ENCODE results near the gene IFITM10. TPM values are rescaled to one million over a fixed set of nuclear protein-coding genes. Genes with fewer than 3 reads are reported as not detected.

Gene IFITM10
- polyA plus RNA-seq, 1 of the 3 experiments (the other 2 are of a cell fraction): 0.21 TPM

DNA sequence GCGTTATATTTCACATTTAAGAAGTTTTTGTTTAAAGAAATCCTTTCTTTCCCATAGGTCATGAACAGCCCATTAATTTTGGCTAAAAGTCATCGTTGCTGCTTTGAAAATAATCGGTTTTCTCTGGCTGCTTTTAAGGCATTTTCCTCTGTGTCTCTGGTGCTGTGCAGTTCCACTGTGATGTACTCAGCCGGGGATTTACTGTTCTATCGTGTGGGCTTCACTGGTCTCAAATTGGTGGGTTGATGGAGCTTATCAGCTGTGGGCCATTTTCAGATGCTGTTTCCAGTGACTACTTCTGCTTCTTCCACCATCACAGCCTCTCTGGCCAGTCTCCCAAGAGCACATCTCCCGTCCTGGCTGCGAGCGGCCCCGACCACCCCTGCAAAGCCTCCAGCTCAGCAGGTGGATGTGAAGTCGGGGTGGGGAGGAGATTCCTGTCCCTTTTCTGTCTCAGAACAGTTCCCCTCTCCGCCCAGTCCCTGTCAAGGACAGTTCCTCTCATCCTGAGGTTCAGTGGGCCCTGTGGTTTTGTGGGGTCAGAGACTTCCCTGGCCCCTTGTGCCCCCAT lies 20.3 kb downstream of the IFITM10 start:
- Histone ChIP-seq H3K9me3 (no peaks in the 10 kb centered on the region), H3K4me1 (ENCODE audit: control insufficient read depth in 1 of 2, insufficient read depth in 2 of 2, low read depth in 1 of 2, low read length in 1 of 2) (peaks cover 0 to 41% of the 10 kb centered on the region in 2 experiments; a peak in 1 of 4 replicates), H3K4me2 (no peak overlapping the region), H3K79me2 (ENCODE audit: insufficient read depth) (no peaks in the 10 kb centered on the region), H3K4me3 (ENCODE audit: low read depth in 2 of 2, low read length in 1 of 2) (no peak overlapping the region), H3F3A (replicated peaks; ENCODE audit: insufficient read depth) (peaks cover 8% of the 10 kb centered on the region), H3K9ac (no peak overlapping the region), H3K27ac (ENCODE audit: low read depth in 2 of 2, low read length in 1 of 2) (no peak overlapping the region), H4K20me1 (ENCODE audit: insufficient read depth) (no peaks in the 10 kb centered on the region), H3K36me3 (replicated peaks in 1 of 2; ENCODE audit: control insufficient read depth in 1 of 2, insufficient read depth in 2 of 2, low read length in 1 of 2) (no peaks in the 10 kb centered on the region), H3K9me2 (no peaks in the 10 kb centered on the region), H3K27me3 (ENCODE audit: insufficient read depth) (peaks cover 8% of the 10 kb centered on the region; the same call in 1 of the 2 replicates), H2AFZ (ENCODE audit: low read depth) (no peak overlapping the region)
- ChIA-PET POLR2A (no interaction called here), CTCF (interaction anchor here (0.7 to 1.5 kb wide), 5 partner anchors 36 to 421 kb away, joined by 3 to 10 read pairs (median 3); partner anchors contain the start of gene SYT8)
- WGBS (ENCODE audit: low lambda C conversion rate): 48% methylated on average over 11 of the region's 11 CpGs
- no peak for TF ChIP-seq RFX5 (IDR thresholded peaks at IDR 0.05; ENCODE audit: low read length)
- no peak for TF ChIP-seq GABPA (IDR thresholded peaks at IDR 0.05; ENCODE audit: low read depth)
- TF ChIP-seq POLR2AphosphoS5 (IDR thresholded peaks at IDR 0.05; ENCODE audit: low read depth, low read length): no peak
- TF ChIP-seq, protein P1, sequence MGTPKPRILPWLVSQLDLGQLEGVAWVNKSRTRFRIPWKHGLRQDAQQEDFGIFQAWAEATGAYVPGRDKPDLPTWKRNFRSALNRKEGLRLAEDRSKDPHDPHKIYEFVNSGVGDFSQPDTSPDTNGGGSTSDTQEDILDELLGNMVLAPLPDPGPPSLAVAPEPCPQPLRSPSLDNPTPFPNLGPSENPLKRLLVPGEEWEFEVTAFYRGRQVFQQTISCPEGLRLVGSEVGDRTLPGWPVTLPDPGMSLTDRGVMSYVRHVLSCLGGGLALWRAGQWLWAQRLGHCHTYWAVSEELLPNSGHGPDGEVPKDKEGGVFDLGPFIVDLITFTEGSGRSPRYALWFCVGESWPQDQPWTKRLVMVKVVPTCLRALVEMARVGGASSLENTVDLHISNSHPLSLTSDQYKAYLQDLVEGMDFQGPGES (IDR thresholded peaks at IDR 0.05; ENCODE audit: low read depth, low read length): no peak
- TF ChIP-seq YY1 (IDR thresholded peaks at IDR 0.05; ENCODE audit: low read depth): no peak
- TF ChIP-seq, protein P2, sequence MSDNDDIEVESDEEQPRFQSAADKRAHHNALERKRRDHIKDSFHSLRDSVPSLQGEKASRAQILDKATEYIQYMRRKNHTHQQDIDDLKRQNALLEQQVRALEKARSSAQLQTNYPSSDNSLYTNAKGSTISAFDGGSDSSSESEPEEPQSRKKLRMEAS (IDR thresholded peaks at IDR 0.05; ENCODE audit: low read depth): no peak
- TF ChIP-seq FOXM1 (IDR thresholded peaks at IDR 0.05; ENCODE audit: low read depth): no peak
- DNase-seq: no peak

DNA sequence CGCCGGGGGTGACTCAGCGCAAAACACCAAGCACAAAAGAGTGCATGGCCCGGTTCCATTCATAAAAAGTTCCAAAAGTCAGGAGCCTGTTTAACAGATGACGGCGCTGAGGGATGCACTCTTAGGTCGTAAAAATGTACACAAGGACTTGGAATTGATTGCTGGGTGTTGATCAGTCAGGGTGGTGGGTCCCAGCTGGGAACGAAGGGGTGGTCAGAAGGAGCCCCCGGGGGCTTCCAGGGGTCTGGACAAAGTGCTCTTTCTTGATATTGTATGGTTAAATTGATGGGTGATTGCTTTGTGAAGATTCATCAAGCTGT lies 20.7 kb downstream of the IFITM10 start:
- Histone ChIP-seq H3K4me3 (ENCODE audit: low read depth in 2 of 2, low read length in 1 of 2) (no peak overlapping the region), H3K27ac (ENCODE audit: low read depth in 2 of 2, low read length in 1 of 2) (no peak overlapping the region), H2AFZ (ENCODE audit: low read depth) (no peak overlapping the region), H4K20me1 (ENCODE audit: insufficient read depth) (no peaks in the 10 kb centered on the region), H3F3A (replicated peaks; ENCODE audit: insufficient read depth) (peaks cover 8% of the 10 kb centered on the region), H3K9ac (no peak overlapping the region), H3K36me3 (replicated peaks in 1 of 2; ENCODE audit: control insufficient read depth in 1 of 2, insufficient read depth in 2 of 2, low read length in 1 of 2) (no peaks in the 10 kb centered on the region), H3K4me1 (ENCODE audit: control insufficient read depth in 1 of 2, insufficient read depth in 2 of 2, low read depth in 1 of 2, low read length in 1 of 2) (peaks cover 0 to 36% of the 10 kb centered on the region in 2 experiments; a peak in 1 of 4 replicates), H3K9me3 (no peaks in the 10 kb centered on the region), H3K4me2 (no peak overlapping the region), H3K79me2 (ENCODE audit: insufficient read depth) (no peaks in the 10 kb centered on the region), H3K27me3 (ENCODE audit: insufficient read depth) (peaks cover 8% of the 10 kb centered on the region; the same call in 1 of the 2 replicates), H3K9me2 (no peaks in the 10 kb centered on the region)
- DNase-seq: no peak
- TF ChIP-seq SMC3 (IDR thresholded peaks at IDR 0.05; ENCODE audit: low read depth, low read length): no peak
- TF ChIP-seq, protein P3, sequence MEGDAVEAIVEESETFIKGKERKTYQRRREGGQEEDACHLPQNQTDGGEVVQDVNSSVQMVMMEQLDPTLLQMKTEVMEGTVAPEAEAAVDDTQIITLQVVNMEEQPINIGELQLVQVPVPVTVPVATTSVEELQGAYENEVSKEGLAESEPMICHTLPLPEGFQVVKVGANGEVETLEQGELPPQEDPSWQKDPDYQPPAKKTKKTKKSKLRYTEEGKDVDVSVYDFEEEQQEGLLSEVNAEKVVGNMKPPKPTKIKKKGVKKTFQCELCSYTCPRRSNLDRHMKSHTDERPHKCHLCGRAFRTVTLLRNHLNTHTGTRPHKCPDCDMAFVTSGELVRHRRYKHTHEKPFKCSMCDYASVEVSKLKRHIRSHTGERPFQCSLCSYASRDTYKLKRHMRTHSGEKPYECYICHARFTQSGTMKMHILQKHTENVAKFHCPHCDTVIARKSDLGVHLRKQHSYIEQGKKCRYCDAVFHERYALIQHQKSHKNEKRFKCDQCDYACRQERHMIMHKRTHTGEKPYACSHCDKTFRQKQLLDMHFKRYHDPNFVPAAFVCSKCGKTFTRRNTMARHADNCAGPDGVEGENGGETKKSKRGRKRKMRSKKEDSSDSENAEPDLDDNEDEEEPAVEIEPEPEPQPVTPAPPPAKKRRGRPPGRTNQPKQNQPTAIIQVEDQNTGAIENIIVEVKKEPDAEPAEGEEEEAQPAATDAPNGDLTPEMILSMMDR (IDR thresholded peaks at IDR 0.05): no peak
- 50% methylated on average over 9 of the region's 9 CpGs for WGBS (ENCODE audit: low lambda C conversion rate)
- ChIA-PET CTCF (interaction anchor here (0.7 to 1.5 kb wide), 4 partner anchors 36 to 422 kb away, joined by 3 to 10 read pairs (median 3); partner anchors contain the start of gene SYT8), POLR2A (no interaction called here)

Data from SK-N-SH (cell line).